HEK293 (cell line): ENCODE results near the gene MITF.

Source experiments
- KLF16 ChIP-seq: fragments of 450-650 bp; formaldehyde crosslinking; IDR thresholded peaks from 2 replicates; pipeline ENCODE4 v1.5.1; 2017; ENCODE audit warnings: missing biosample characterization, missing genetic modification characterization
- SP2 ChIP-seq: fragments of 450-650 bp; formaldehyde crosslinking; IDR thresholded peaks from 2 replicates; pipeline ENCODE4 v1.5.1; 2016; ENCODE audit warnings: missing biosample characterization, missing genetic modification characterization
- ZBTB17 ChIP-seq: fragments of 450-650 bp; formaldehyde crosslinking; IDR thresholded peaks from 2 replicates; pipeline ENCODE4 v1.5.1; 2016; ENCODE audit warnings: missing biosample characterization, missing genetic modification characterization
- ZNF114 ChIP-seq: fragments of 450-650 bp; formaldehyde crosslinking; IDR thresholded peaks from 2 replicates; pipeline ENCODE4 v1.5.0; 2017; ENCODE audit warnings: missing biosample characterization, missing genetic modification characterization
- ZNF302 ChIP-seq: fragments of 450-650 bp; formaldehyde crosslinking; IDR thresholded peaks from 2 replicates; pipeline ENCODE4 v1.5.1; 2016; ENCODE audit warnings: missing biosample characterization, missing genetic modification characterization, low read depth
- ZNF510 ChIP-seq: fragments of 450-650 bp; formaldehyde crosslinking; IDR thresholded peaks from 2 replicates; pipeline ENCODE4 v1.5.1; 2018; ENCODE audit warnings: mild to moderate bottlenecking, missing genetic modification characterization, missing biosample characterization; ENCODE audit not compliant: insufficient replicate concordance
- TF ChIP-seq, protein P1 (sequence below): fragments of 450-650 bp; formaldehyde crosslinking; IDR thresholded peaks from 2 replicates; pipeline ENCODE4 v1.5.1; 2016; ENCODE audit warnings: missing biosample characterization, missing genetic modification characterization
- TF ChIP-seq, protein P2 (sequence below): fragments of 450-650 bp; formaldehyde crosslinking; IDR thresholded peaks from 2 replicates; pipeline ENCODE4 v1.5.1; 2017; ENCODE audit warnings: missing biosample characterization, mild to moderate bottlenecking, missing genetic modification characterization, moderate library complexity
- TF ChIP-seq, protein P3 (sequence below): fragments of 450-650 bp; formaldehyde crosslinking; optimal IDR thresholded peaks from 2 replicates; pipeline ENCODE3; 2016; ENCODE audit warnings: missing biosample characterization, mild to moderate bottlenecking, missing genetic modification characterization
- TF ChIP-seq, protein P4 (sequence below): fragments of 450-650 bp; formaldehyde crosslinking; IDR thresholded peaks from 2 replicates; pipeline ENCODE4 v1.5.1; 2016; ENCODE audit warnings: missing biosample characterization, missing genetic modification characterization

DNA sequence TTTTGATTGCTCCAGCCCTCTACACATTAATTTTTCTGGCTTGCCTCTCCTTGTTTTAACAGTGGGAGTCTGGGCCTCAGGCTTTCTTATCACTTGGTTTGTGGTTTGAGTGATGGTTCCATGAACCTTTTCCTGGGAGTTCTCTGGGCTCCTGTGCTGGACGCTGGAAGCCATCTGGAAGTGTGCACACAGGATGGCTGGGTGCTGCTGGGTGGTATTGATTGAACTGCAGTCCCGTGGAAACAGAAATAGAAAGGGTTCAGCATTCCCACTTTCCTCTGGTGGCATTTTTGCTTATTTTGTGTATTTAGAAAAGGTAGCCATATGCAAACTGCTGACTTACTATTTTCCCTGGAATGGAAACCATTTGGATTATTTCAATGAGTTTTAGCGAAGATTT is 25.6 kb downstream of the MITF start:
- TF ChIP-seq ZNF114 (tag by site-specific recombination) (no peak), ZNF510 (tag by site-specific recombination) (no peak), ZBTB17 (tag by site-specific recombination) (peak; percentile 52; the same call in 1 of the 2 replicates), ZNF302 (no peak), KLF16 (tag by site-specific recombination) (no peak), SP2 (tag by site-specific recombination) (no peak)
- TF ChIP-seq, protein P1, sequence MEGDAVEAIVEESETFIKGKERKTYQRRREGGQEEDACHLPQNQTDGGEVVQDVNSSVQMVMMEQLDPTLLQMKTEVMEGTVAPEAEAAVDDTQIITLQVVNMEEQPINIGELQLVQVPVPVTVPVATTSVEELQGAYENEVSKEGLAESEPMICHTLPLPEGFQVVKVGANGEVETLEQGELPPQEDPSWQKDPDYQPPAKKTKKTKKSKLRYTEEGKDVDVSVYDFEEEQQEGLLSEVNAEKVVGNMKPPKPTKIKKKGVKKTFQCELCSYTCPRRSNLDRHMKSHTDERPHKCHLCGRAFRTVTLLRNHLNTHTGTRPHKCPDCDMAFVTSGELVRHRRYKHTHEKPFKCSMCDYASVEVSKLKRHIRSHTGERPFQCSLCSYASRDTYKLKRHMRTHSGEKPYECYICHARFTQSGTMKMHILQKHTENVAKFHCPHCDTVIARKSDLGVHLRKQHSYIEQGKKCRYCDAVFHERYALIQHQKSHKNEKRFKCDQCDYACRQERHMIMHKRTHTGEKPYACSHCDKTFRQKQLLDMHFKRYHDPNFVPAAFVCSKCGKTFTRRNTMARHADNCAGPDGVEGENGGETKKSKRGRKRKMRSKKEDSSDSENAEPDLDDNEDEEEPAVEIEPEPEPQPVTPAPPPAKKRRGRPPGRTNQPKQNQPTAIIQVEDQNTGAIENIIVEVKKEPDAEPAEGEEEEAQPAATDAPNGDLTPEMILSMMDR (tag by site-specific recombination), result no peak
- TF ChIP-seq, protein P2, sequence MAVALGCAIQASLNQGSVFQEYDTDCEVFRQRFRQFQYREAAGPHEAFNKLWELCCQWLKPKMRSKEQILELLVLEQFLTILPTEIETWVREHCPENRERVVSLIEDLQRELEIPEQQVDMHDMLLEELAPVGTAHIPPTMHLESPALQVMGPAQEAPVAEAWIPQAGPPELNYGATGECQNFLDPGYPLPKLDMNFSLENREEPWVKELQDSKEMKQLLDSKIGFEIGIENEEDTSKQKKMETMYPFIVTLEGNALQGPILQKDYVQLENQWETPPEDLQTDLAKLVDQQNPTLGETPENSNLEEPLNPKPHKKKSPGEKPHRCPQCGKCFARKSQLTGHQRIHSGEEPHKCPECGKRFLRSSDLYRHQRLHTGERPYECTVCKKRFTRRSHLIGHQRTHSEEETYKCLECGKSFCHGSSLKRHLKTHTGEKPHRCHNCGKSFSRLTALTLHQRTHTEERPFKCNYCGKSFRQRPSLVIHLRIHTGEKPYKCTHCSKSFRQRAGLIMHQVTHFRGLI, result no peak
- TF ChIP-seq, protein P3, sequence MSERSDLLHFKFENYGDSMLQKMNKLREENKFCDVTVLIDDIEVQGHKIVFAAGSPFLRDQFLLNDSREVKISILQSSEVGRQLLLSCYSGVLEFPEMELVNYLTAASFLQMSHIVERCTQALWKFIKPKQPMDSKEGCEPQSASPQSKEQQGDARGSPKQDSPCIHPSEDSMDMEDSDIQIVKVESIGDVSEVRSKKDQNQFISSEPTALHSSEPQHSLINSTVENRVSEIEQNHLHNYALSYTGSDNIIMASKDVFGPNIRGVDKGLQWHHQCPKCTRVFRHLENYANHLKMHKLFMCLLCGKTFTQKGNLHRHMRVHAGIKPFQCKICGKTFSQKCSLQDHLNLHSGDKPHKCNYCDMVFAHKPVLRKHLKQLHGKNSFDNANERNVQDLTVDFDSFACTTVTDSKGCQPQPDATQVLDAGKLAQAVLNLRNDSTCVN (tag by site-specific recombination), result no peak
- TF ChIP-seq, protein P4, sequence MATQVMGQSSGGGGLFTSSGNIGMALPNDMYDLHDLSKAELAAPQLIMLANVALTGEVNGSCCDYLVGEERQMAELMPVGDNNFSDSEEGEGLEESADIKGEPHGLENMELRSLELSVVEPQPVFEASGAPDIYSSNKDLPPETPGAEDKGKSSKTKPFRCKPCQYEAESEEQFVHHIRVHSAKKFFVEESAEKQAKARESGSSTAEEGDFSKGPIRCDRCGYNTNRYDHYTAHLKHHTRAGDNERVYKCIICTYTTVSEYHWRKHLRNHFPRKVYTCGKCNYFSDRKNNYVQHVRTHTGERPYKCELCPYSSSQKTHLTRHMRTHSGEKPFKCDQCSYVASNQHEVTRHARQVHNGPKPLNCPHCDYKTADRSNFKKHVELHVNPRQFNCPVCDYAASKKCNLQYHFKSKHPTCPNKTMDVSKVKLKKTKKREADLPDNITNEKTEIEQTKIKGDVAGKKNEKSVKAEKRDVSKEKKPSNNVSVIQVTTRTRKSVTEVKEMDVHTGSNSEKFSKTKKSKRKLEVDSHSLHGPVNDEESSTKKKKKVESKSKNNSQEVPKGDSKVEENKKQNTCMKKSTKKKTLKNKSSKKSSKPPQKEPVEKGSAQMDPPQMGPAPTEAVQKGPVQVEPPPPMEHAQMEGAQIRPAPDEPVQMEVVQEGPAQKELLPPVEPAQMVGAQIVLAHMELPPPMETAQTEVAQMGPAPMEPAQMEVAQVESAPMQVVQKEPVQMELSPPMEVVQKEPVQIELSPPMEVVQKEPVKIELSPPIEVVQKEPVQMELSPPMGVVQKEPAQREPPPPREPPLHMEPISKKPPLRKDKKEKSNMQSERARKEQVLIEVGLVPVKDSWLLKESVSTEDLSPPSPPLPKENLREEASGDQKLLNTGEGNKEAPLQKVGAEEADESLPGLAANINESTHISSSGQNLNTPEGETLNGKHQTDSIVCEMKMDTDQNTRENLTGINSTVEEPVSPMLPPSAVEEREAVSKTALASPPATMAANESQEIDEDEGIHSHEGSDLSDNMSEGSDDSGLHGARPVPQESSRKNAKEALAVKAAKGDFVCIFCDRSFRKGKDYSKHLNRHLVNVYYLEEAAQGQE (tag by site-specific recombination), result no peak
